Measurements from ENCODE around the gene TMCO5A.

GRCh38 chr15:37931321-37931720, 3.1 kb upstream of the TMCO5A start:
- TF ChIP-seq CTCF (IDR thresholded peaks at IDR 0.05; ENCODE audit: low read depth, low read length) (no peak), EZH2phosphoT487 (IDR thresholded peaks at IDR 0.05; ENCODE audit: low read depth) (no peak)
